ENCODE results near the gene KREMEN1. TPM values are rescaled to one million over a fixed set of nuclear protein-coding genes. Genes with fewer than 3 reads are reported as not detected.

Gene KREMEN1
- total RNA-seq, 2 donors from 2014 or later, result 8.4 to 13.9 TPM

GRCh38 chr22:29060931-29061330, 11.9 kb upstream of the KREMEN1 start:
- no peaks in the 10 kb centered on the region for H3K27me3 ChIP-seq (replicated peaks; ENCODE audit: insufficient read depth)
- ATAC-seq (ENCODE audit: insufficient number of reproducible peaks, low FRiP score, low read depth) (no peak), DNase-seq (ENCODE audit: low spot score) (no peak)
- H3K4me3 ChIP-seq, result no peak overlapping the region
- no peak overlapping the region for H3K27ac ChIP-seq
- H3K4me1 ChIP-seq (ENCODE audit: control insufficient read depth in 1 of 2, low read depth in 2 of 2), result no peaks in the 10 kb centered on the region
- no peak for TF ChIP-seq CTCF (IDR thresholded peaks at IDR 0.05)
- H3K9me3 ChIP-seq, result no peaks in the 10 kb centered on the region
- no peaks in the 10 kb centered on the region for H3K36me3 ChIP-seq

GRCh38 chr22:29061773-29062172, 11.1 kb upstream of the KREMEN1 start, which contains the start of gene C22orf31:
Gene C22orf31 (minus strand): TSS chr22:29061831. CDS start chr22:29061792, 39 bp downstream.
- H3K9me3 ChIP-seq, result no peaks in the 10 kb centered on the region
- H3K27ac ChIP-seq, result no peak within 1 kb of the TSS
- no peak for TF ChIP-seq CTCF (IDR thresholded peaks at IDR 0.05)
- H3K4me3 ChIP-seq, result no peak within 1 kb of the TSS
- DNase-seq (ENCODE audit: low spot score), result no peak
- no peaks in the 10 kb centered on the region for H3K4me1 ChIP-seq (ENCODE audit: control insufficient read depth in 1 of 2, low read depth in 2 of 2)
- no peaks in the 10 kb centered on the region for H3K27me3 ChIP-seq (replicated peaks; ENCODE audit: insufficient read depth)
- H3K36me3 ChIP-seq, result no peaks in the 10 kb centered on the region
- ATAC-seq (ENCODE audit: insufficient number of reproducible peaks, low FRiP score, low read depth), result no peak

GRCh38 chr22:29062286-29062821, 10.5 kb upstream of the KREMEN1 start:
- no peaks in the 10 kb centered on the region for H3K27me3 ChIP-seq (replicated peaks; ENCODE audit: insufficient read depth)
- TF ChIP-seq CTCF (IDR thresholded peaks at IDR 0.05), result no peak
- ATAC-seq (ENCODE audit: insufficient number of reproducible peaks, low FRiP score, low read depth) (no peak), DNase-seq (ENCODE audit: low spot score) (no peak)
- H3K4me3 ChIP-seq, result no peak overlapping the region
- H3K27ac ChIP-seq, result no peak overlapping the region
- no peaks in the 10 kb centered on the region for H3K9me3 ChIP-seq
- no peaks in the 10 kb centered on the region for H3K4me1 ChIP-seq (ENCODE audit: control insufficient read depth in 1 of 2, low read depth in 2 of 2)
- no peaks in the 10 kb centered on the region for H3K36me3 ChIP-seq

GRCh38 chr22:29065468-29066190, 7.2 kb upstream of the KREMEN1 start:
- ATAC-seq (ENCODE audit: insufficient number of reproducible peaks, low FRiP score, low read depth), result no peak
- no peaks in the 10 kb centered on the region for H3K9me3 ChIP-seq
- no peak overlapping the region for H3K27ac ChIP-seq
- no peak for TF ChIP-seq CTCF (IDR thresholded peaks at IDR 0.05)
- H3K4me3 ChIP-seq, result no peak overlapping the region
- no peaks in the 10 kb centered on the region for H3K36me3 ChIP-seq
- H3K4me1 ChIP-seq (ENCODE audit: control insufficient read depth in 1 of 2, low read depth in 2 of 2), result no peaks in the 10 kb centered on the region
- no peak for DNase-seq (ENCODE audit: low spot score)
- no peaks in the 10 kb centered on the region for H3K27me3 ChIP-seq (replicated peaks; ENCODE audit: insufficient read depth)

- Histone ChIP-seq H3K27ac (no peak overlapping the region), H3K9me3 (no peaks in the 10 kb centered on the region), H3K27me3 (replicated peaks; ENCODE audit: insufficient read depth) (no peaks in the 10 kb centered on the region), H3K4me3 (no peak overlapping the region), H3K4me1 (ENCODE audit: control insufficient read depth in 1 of 2, low read depth in 2 of 2) (peaks cover 15 to 28% of the 10 kb centered on the region in 2 donors), H3K36me3 (no peaks in the 10 kb centered on the region)
- TF ChIP-seq CTCF (IDR thresholded peaks at IDR 0.05), result no peak
- ATAC-seq (ENCODE audit: insufficient number of reproducible peaks, low FRiP score, low read depth) (no peak), DNase-seq (ENCODE audit: low spot score) (no peak)
Measured at GRCh38 chr22:29069463-29069862, 3.4 kb upstream of the KREMEN1 start.
